GM19328 (cell line): ENCODE measurements around the gene PTPRN2.

Source experiments
- ATAC-seq: cut with Tn5 transposase; IDR thresholded peaks from one replicate; pipeline ENCODE4 v1.9.1; 2021; ENCODE audit warnings: mild to moderate bottlenecking, moderate library complexity; ENCODE audit not compliant: unreplicated experiment

Gene PTPRN2

GRCh38 chr7:158495786-158496185 lies 91.8 kb downstream of the PTPRN2 start:
- no peak for ATAC-seq

GRCh38 chr7:158495216-158495615 lies 92.4 kb downstream of the PTPRN2 start:
- no peak for ATAC-seq

- no peak for ATAC-seq
These were observed 93.0 kb downstream of the PTPRN2 start for GRCh38 chr7:158494643-158495042.

DNA sequence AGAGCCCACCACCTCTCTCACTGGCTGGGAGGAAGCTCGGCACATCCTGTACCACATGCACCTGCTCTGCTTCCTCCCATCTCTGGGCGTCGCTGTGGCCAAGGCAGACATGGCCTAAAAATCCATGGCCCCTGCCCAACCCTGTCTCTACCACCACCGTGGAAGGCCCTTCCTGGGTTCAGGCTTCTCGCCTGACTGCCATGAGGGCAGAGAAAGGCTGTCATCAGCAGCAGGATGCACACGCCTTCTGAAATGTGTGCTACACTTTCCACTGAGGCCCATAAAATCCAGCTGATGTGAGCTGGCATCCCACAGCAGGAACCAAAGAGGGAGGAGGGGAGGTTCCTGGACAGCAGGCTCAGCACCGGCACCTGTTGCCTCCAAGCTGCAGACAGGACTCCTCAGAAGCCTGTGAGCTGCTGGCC lies 93.4 kb downstream of the PTPRN2 start:
- ATAC-seq, result no peak

DNA sequence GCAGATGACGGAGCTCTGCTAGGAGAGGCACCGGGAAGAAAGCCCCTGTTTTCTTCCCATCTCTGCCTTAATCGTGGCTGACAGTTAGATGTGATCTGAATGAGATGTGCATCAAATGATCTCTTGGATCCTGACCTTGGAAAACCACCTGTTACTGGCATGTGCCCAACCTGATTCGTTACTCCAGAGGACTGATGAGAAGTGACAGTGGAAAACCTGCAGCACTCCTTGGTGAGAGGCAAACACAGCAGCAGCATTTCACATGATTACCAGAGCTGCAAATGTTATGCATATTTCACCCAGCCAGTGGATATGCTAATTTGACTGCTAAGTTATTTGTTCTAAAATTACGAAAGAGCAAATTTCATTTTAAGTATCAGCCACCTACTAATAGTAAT lies 95.3 kb downstream of the PTPRN2 start:
- no peak for ATAC-seq

GRCh38 chr7:158491094-158491493 lies 96.5 kb downstream of the PTPRN2 start:
- ATAC-seq, result no peak

DNA sequence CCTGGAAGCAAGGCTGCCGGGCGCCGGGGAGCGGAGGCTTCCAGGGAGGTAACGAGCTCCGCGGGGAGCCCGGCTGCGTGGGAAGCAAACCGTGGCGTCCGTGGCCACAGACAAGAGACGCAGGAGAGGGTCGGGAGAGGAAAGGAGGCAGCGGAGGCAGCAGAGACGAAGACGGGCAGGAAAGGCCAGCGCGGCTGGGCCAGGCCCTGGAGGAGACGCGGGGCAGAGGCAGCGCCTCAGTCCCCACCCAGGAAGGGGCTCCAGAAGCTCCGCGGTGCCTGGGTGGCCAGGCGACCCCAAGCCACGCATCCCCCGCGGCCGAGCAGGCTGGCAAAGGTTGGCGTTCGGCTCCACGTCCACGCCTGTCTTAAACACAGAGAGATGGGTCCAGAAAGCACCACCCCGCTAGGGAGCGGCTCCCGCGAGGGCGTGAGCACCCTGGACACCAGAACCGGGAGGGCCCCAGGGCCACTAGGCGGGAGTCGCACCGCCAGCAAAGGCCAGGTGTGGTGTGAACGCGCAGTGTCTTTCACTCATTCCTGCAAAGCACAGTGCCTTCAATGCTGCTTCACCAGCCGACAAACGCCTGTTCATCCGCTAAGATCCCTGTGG lies 97.3 kb downstream of the PTPRN2 start:
- no peak for ATAC-seq

GRCh38 chr7:158489462-158490155 lies 98.0 kb downstream of the PTPRN2 start:
- ATAC-seq, result no peak

DNA sequence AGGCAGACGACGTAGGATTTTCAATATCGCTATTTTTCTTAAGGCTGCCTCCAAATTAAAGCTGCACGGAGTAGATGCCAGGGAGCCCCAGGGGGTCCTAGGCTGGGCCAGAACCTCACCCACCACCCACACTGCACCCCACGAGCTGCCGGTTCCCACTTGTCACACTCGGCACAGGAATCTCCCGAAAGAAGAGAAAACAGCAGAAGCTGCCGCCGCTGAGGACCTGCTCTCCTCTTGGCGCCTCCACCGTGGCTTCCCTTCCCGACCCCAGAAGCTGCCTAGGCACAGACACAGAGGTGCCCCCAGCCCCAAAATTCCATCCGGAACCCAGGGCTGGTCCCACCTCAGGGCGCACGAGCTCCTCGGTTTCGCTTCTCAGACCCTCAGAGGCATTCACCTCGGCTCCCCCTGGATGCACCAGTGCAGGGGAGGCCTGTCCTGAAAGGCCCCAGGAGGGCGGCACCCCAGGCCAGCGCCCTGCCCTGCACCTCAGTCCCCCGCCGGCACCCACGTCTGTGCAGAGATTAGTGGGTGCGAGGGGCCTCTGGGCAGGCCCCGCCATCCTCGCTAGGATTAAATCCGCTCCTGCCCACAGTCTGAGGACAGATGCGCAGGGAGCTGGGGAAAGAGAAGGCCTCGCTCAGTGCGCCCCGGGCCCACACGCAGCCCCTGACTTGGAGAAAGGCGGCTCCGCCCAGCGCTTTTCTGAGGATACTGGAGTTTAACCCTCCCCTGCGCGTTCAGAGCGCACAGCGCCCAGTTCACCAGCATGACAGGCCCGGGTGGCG lies 99.2 kb downstream of the PTPRN2 start:
- no peak for ATAC-seq

DNA sequence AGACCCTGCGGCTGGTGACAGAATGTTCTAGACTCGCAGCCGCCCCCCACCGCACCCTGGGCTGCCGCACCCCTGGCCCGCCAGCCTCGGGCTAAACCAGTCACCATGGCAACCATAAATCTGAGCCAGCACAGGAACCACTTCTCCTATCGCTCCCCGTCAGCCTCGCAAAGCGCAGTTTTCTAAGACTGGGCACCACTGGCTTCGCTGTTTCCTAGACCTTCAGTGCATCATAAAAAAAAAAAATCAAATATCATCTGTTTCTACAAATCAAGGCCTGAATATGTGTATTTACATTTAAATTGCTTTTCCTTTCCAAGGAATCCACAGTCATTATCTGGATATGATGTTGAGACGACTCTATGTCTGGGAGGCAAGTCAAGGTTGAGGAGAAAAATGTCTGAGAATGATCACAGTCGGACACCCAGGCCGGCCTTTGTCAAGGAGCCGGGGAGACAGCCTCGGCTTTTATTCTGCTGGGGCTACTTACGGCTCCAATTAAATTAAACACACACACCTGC lies 99.9 kb downstream of the PTPRN2 start:
- no peak for ATAC-seq

DNA sequence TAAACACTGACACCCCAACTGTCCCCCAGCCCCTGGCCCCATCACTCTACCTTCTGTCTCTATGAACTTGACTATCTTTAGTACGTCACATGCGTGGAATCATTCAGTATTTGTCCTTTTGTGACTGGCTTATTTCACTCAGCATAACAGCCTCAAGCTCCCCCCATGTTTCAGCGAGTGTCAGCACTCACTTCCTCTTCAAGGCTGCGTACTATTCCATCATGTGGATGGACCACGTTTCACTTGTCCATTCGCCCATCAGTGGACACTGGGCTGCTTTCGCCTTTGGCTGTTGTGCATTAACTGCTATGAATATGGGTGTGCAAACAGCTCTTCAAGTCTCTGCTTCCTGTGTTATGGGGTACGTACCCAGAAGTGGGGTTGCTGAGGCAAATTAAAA lies 100.7 kb downstream of the PTPRN2 start:
- no peak for ATAC-seq

DNA sequence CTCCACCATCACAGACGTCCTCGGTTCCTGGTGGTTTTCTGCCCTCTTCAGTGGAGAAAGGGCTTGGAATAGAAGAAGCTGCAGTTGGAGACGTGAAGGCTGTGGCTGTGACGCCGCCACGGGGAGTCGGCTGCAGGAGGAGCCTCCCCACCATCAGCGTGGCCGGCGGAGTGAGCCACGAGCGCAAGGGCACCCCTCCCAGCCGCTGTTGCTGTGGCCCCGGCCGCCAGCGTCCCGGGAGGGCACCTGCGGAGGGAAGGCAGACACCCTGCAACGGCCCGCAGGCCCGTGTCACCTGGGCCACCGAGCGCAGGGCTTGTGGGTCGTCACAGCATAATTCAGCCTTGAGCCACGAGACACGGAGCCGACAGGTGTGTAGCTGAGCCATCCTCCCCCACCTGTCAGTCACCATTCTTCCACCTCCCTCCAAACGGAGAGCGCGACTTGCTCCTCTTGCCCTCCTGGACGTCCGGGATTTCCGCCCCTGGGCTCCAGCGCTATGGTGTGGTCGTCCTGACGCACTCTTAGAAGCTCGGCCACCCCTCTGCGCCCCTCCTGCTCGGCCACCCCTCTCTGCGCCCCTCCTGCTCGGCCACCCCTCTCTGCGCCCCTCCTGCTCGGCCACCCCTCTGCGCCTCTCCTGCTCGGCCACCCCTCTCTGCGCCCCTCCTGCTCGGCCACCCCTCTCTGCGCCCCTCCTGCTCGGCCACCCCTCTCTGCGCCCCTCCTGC lies 102.7 kb downstream of the PTPRN2 start:
- ATAC-seq, result no peak

- ATAC-seq, result no peak
These were observed 105.1 kb downstream of the PTPRN2 start for GRCh38 chr7:158482480-158482879.

DNA sequence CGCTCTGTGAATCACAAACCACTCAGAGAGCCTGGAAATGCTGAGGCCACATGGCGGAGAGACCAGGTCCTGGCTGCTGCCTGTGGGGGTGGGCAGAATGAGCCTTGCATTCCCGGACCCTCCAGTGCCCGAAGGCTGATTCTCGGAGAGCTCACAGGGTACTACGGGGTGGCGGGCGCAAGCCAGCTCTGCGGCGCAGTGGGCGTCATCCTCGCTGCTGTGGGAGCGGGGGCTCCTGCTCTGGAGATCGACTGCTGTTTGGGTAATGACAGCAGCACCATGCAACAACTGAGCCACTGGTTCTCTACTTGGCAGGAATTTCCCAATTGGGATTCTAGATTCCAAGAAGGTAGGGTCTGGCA lies 108.0 kb downstream of the PTPRN2 start:
- ATAC-seq, result no peak

- no peak for ATAC-seq
These were observed 108.5 kb downstream of the PTPRN2 start for GRCh38 chr7:158479021-158479663.

GRCh38 chr7:158477866-158478265 lies 109.8 kb downstream of the PTPRN2 start:
- ATAC-seq, result no peak

DNA sequence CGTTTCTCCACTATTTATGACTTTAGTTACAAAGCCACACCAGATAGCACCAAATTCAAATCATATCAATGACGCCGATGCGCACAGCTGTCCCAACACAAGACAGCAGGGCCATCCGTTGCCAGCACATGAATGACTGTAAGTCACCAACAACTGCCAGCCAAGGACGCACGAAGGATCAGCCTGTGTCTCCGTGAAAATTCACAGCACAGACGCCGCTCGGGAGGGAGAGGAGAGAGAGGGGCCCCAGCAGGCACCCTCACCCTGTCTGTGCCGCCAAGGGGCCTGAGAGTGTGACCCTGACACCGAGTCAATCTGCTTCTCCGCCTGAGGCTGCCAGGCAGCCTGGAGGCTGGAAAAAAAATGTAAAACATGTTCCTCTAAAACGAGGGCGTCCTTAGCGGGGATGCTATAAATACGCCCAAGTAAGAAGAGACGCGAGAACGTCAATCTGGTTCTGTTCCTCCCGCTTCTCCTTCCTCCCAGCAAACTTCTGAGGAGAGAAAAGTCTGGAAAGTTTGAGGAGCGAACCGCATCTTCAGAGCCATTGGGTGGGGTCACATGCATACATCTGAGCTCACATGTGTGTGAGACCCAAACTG lies 111.2 kb downstream of the PTPRN2 start:
- ATAC-seq, result no peak

DNA sequence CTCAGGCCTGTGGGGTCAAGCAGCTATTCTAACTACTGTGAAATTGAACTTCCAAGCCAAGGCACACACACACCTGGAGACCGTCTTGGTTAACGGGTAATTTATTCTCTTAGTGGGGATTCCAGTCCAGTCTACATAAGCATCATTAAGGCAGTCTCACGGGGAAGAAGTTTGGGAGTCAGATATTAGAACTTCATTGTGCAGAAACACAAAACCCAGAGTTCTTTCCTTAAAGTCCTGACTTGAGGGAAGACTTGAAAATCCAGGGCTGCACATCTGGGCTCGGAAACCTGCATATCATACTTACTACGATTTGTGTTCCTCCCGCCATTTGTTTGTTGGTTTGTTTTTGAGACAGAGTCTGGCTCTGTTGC lies 112.0 kb downstream of the PTPRN2 start:
- no peak for ATAC-seq

DNA sequence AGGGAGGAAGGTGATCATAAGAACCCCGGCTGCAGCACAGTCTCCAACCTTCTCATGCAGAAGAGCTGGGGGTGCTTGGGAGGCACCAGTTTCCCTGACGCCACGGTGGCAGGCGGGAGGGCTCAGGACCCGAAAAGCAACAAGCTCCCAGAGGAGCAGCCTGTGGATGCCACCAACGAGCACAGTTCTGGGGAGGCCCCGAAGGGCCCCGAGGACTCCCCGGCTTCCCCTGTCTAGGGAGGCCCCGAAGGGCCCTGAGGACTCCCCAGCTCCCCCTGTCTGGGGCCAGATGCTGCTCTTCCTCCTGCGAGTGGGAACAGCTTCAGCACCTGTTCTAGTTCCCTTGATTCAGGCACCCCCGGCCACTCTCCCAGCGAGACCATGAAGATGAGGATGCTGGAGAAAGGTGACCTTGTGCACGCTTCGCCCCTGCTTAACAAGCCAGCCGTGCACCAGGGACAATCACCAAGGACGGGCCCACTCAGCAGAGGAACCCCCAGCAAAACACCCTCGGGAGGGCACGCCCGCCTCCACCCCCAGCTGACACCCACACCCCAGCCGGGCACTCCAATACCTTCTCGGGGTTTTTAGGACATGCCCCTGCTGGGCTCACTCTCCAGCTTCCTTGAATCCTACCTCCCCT lies 112.5 kb downstream of the PTPRN2 start:
- no peak for ATAC-seq

GRCh38 chr7:158474488-158474887 lies 113.1 kb downstream of the PTPRN2 start:
- ATAC-seq, result no peak
